HCT116 (cell line): ENCODE measurements around the gene PCBP3. TPM values are rescaled to one million over a fixed set of nuclear protein-coding genes. Genes with fewer than 3 reads are reported as not detected.

Experiments used
- ATAC-seq: fragments of 200-7000 bp; cut with Tn5 transposase; 2 replicates; pipeline ENCODE4 v1.9.1; 2020; ENCODE audit warnings: mild to moderate bottlenecking, moderate library complexity
- BruUV-seq: library from RNA; stranded (reverse); fragments of 400-500 nt; replicated peaks from 2 replicates; lab custom pipeline; 2021; lab: Mats Ljungman, UMichigan
- CTCF ChIA-PET: fragments of 300-600 bp; sonication (Branson Sonifier 250); formaldehyde crosslinking; loops from one replicate; lab custom pipeline; 2021; ENCODE audit warnings: antibody characterized with exemption; lab: Charles Lee
- POLR2A ChIA-PET: fragments of 300-600, 350-600 bp; sonication (Branson Sonifier 250); formaldehyde crosslinking; loops from one replicate; lab custom pipeline; 2021; ENCODE audit warnings: antibody characterized with exemption; lab: Charles Lee
- RAD21 ChIA-PET, 2 experiments: fragments of 300-600 bp; sonication (Branson Sonifier 250); formaldehyde crosslinking; loops; one replicate each; lab custom pipeline; 2023; ENCODE audit warnings: low total read pairs in 2 of 2; ENCODE audit not compliant: uncharacterized antibody in 2 of 2, unreplicated experiment in 2 of 2, low non-redundant PET in 1 of 2; lab: Charles Lee
- DNase-seq: peaks from one replicate; pipeline ENCODE4 v3.0.0-alpha.2; 2010; ENCODE audit warnings: low read depth, low spot score
- H2AFZ ChIP-seq: fragments of 200-600 bp; shearing (Covaris generic), sonication (generic); 2 replicates; pipeline ENCODE4 v1.6.1; 2017; ENCODE audit warnings: low read depth, mixed run types, mixed read lengths, antibody characterized with exemption, low read length; ENCODE audit not compliant: poor library complexity, severe bottlenecking
- H3K27ac ChIP-seq: 2 replicates; pipeline ENCODE4 v1.5.1; 2012; ENCODE audit warnings: low read depth, low read length
- H3K27me3 ChIP-seq: fragments of 200-600 bp; sonication (generic); 2 replicates; pipeline ENCODE4 v1.6.1; 2016; ENCODE audit warnings: mixed run types, low read length, mixed read lengths; ENCODE audit not compliant: insufficient read depth
- H3K36me3 ChIP-seq, 2 experiments: fragments of 200-500 bp in 1 of 2; fragments of 200-600 bp in 1 of 2; sonication (Bioruptor generic) in 1 of 2; sonication (generic) in 1 of 2; 2 replicates each; pipeline versions ENCODE4 v1.5.1 to v1.6.1; 2014 to 2016; ENCODE audit warnings: low read length in 2 of 2, inconsistent platforms in 1 of 2, mixed read lengths in 1 of 2, mixed run types in 1 of 2; ENCODE audit not compliant: insufficient read depth in 2 of 2, control insufficient read depth in 1 of 2
- H3K4me1 ChIP-seq, 2 experiments: fragments of 200-600 bp in 1 of 2; sonication (generic) in 1 of 2; 2 replicates each; pipeline versions ENCODE4 v1.5.1 to v1.6.1; 2012 to 2017; ENCODE audit warnings: low read length in 2 of 2, inconsistent platforms in 1 of 2, mild to moderate bottlenecking in 1 of 2, mixed read lengths in 1 of 2, mixed run types in 1 of 2, moderate library complexity in 1 of 2; ENCODE audit not compliant: insufficient read depth in 2 of 2, control insufficient read depth in 1 of 2
- H3K4me2 ChIP-seq: fragments of 200-600 bp; sonication (generic); 2 replicates; pipeline ENCODE4 v1.6.1; 2017; ENCODE audit warnings: mixed run types, low read length, mixed read lengths
- H3K4me3 ChIP-seq, 2 experiments: fragments of 200-600 bp in 1 of 2; sonication (generic) in 1 of 2; replicated peaks in 1 of 2; 2 replicates each; pipeline ENCODE4 v1.5.1; 2011 to 2016; ENCODE audit warnings: low read length in 2 of 2, control low read depth in 1 of 2, low read depth in 1 of 2, mild to moderate bottlenecking in 1 of 2, mixed read lengths in 1 of 2, mixed run types in 1 of 2
- H3K79me2 ChIP-seq: fragments of 200-600 bp; sonication (generic); 2 replicates; pipeline ENCODE4 v1.6.1; 2017; ENCODE audit warnings: mild to moderate bottlenecking, mixed run types, low read length, moderate library complexity, mixed read lengths; ENCODE audit not compliant: insufficient read depth
- H3K9ac ChIP-seq: fragments of 200-600 bp; sonication (generic); 2 replicates; pipeline ENCODE4 v1.6.1; 2016; ENCODE audit warnings: low read length, mixed read lengths
- H3K9me2 ChIP-seq: fragments of 200-600 bp; sonication (generic), shearing (Covaris generic); 2 replicates; pipeline ENCODE4 v1.6.1; 2017; ENCODE audit warnings: mixed run types, mild to moderate bottlenecking, moderate library complexity; ENCODE audit not compliant: insufficient read depth
- H3K9me3 ChIP-seq, 2 experiments: fragments of 200-500 bp in 1 of 2; fragments of 200-600 bp in 1 of 2; sonication (Bioruptor generic) in 1 of 2; sonication (generic) in 1 of 2; 2 replicates each; pipeline ENCODE4 v1.6.1; 2014 to 2017; ENCODE audit warnings: low read length in 2 of 2, mixed read lengths in 2 of 2, inconsistent platforms in 1 of 2, low read depth in 1 of 2, mild to moderate bottlenecking in 1 of 2, mixed run types in 1 of 2, moderate library complexity in 1 of 2; ENCODE audit not compliant: control insufficient read depth in 1 of 2, insufficient read depth in 1 of 2
- H4K20me1 ChIP-seq: fragments of 200-600 bp; sonication (generic), shearing (Covaris generic); 2 replicates; pipeline ENCODE4 v1.6.1; 2017; ENCODE audit warnings: mixed run types, mild to moderate bottlenecking, moderate library complexity; ENCODE audit not compliant: insufficient read depth
- ATF3 ChIP-seq: IDR thresholded peaks from 2 replicates; pipeline ENCODE4 v1.6.1; 2012
- CEBPB ChIP-seq: IDR thresholded peaks from 2 replicates; pipeline ENCODE4 v1.6.1; 2012; ENCODE audit warnings: low read depth
- ELF1 ChIP-seq: IDR thresholded peaks from 2 replicates; pipeline ENCODE4 v1.6.1; 2012; ENCODE audit warnings: low read depth, borderline replicate concordance
- EZH2phosphoT487 ChIP-seq: fragments of 200-600 bp; IDR thresholded peaks from 2 replicates; pipeline ENCODE4 v1.6.1; 2018; ENCODE audit warnings: antibody characterized with exemption, borderline replicate concordance
- MAX ChIP-seq: IDR thresholded peaks from 2 replicates; pipeline ENCODE4 v1.6.1; 2012
- POLR2AphosphoS5 ChIP-seq: IDR thresholded peaks from 2 replicates; pipeline ENCODE4 v1.6.1; 2011; ENCODE audit warnings: mild to moderate bottlenecking, low read depth, low read length, moderate library complexity
- REST ChIP-seq: IDR thresholded peaks from 2 replicates; pipeline ENCODE4 v1.6.1; 2012; ENCODE audit warnings: low read depth
- SIN3A ChIP-seq: IDR thresholded peaks from 2 replicates; pipeline ENCODE4 v1.6.1; 2012; ENCODE audit warnings: low read depth
- SP1 ChIP-seq: IDR thresholded peaks from 2 replicates; pipeline ENCODE4 v1.6.1; 2012; ENCODE audit warnings: low read depth
- ZNF274 ChIP-seq: fragments of 200-500 bp; sonication (Bioruptor generic); IDR thresholded peaks from 2 replicates; pipeline ENCODE4 v1.6.1; 2014; ENCODE audit warnings: mild to moderate bottlenecking, low read depth, low read length, inconsistent platforms
- intact Hi-C: fragments of 100-400 bp; cut with micrococcal nuclease; formaldehyde crosslinking; loops from 2 replicates; pipeline ENCODE4 v1.10.0; 2022
- total RNA-seq: library from RNA; stranded (reverse); gene quantifications from one replicate; pipeline ENCODE4 v1.2.1, GENCODE V29; 2021; ENCODE audit not compliant: unreplicated experiment

PCBP3 gene
- total RNA-seq, 1 experiment from 2014 or later = 3.1 TPM

- TF ChIP-seq EZH2phosphoT487 = no peak
- TF ChIP-seq SIN3A = no peak
- no peak for TF ChIP-seq MAX
- no peak for TF ChIP-seq POLR2AphosphoS5
Measured at GRCh38 chr21:45767071-45768006, 123.8 kb downstream of the PCBP3 start (continued).

- ChIA-PET CTCF (interaction anchor here (1.6 kb wide), 1 partner anchor 212 kb away, joined by 5 read pairs; no protein-coding TSS in a partner anchor), RAD21 (no interaction called here)
Measured at GRCh38 chr21:45768011-45768739, 124.7 kb downstream of the PCBP3 start.

More at GRCh38 chr21:45768011-45768739, 124.7 kb downstream of the PCBP3 start:
- Histone ChIP-seq H3K9me3 (no peaks in the 10 kb centered on the region), H3K36me3 (no peaks in the 10 kb centered on the region), H3K4me3 (no peak overlapping the region), H3K4me2 (no peak overlapping the region), H3K9ac (no peak overlapping the region), H3K79me2 (no peaks in the 10 kb centered on the region), H3K27me3 (no peaks in the 10 kb centered on the region), H3K27ac (no peak overlapping the region), H3K9me2 (no peaks in the 10 kb centered on the region), H3K4me1 (no peaks in the 10 kb centered on the region), H4K20me1 (no peaks in the 10 kb centered on the region), H2AFZ (no peak overlapping the region)
- TF ChIP-seq ATF3 (no peak), MAX (no peak), REST (no peak), SP1 (no peak), ELF1 (no peak), CEBPB (no peak), SIN3A (no peak), ZNF274 (no peak)
- ATAC-seq = no peak
- POLR2A ChIA-PET = no interaction called here
- intact Hi-C loops = no loop called here
- BruUV-seq = no TSS peak
- DNase-seq = no peak
